ENCODE results near the gene NOL4L. TPM values are rescaled to one million over a fixed set of nuclear protein-coding genes. Genes with fewer than 3 reads are reported as not detected.

NOL4L gene
- total RNA-seq, 1 donor from 2014 or later: 3.5 TPM

DNA sequence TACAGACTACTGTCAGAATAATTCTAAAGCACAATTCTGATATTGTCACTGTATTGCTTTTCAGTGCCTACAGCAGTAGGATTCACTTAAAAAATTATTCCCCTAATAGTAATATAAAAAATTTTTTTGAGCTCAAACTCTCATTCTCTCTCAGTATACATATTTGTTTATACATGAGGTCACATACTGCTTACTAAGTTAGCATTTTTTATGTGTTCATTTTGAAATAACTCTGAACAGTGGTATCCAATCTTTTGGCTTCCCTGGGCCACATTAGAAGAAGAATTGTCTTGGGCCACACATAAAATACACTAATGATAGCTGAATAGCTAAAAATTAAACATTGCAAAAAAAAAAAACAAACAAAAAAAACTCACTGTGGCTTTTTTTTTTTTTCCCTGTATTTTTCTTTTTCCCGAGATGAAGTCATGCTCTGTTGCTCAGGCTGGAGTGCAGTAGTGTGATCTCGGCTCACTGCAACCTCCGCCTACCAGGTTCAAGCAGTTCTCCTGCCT, 188.4 kb downstream of the NOL4L start:
- no peak for ATAC-seq (ENCODE audit: poor library complexity)
- no peak for DNase-seq
- intact Hi-C loops (cut with DNase I): loop anchor here (5.0 kb wide), 1 partner anchor 36 kb away; no protein-coding TSS in a partner anchor

DNA sequence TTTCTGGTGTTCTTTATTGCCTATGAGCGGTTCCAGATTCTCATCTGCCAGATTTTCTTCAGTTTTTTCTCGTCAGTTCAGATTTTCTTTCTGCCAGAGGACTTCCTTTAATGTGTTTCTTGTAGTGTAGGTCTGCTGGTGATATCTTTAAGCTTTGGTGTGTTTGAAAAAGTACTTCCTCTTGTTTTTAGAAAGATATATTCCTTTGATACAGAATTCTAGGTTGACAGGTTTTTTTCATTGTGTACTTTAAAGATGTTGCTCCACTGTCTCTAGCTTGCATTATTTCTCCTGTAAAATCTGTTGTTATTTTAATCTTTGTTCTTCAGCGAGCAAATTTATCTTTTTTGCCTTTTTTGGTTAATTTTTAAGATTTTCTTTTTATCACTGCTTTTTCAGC, 190.1 kb downstream of the NOL4L start:
- DNase-seq (no peak), ATAC-seq (ENCODE audit: poor library complexity) (no peak)
- intact Hi-C loops (cut with DNase I): loop anchor here (5.0 kb wide), 1 partner anchor 37 kb away; no protein-coding TSS in a partner anchor

Other genes with a start within 250 kb of the NOL4L start
- gene ASXL1, start 227.0 kb downstream of the NOL4L start, total RNA-seq: 24.5 TPM
- not detected for gene C20orf203, start 88.6 kb upstream of the NOL4L start, total RNA-seq
- 47.8 TPM for gene COMMD7, start 158.1 kb upstream of the NOL4L start, total RNA-seq
- 0.22 TPM for gene DNMT3B, start 177.1 kb upstream of the NOL4L start, total RNA-seq
- gene MAPRE1, start 234.6 kb upstream of the NOL4L start, total RNA-seq: 58.9 TPM